GM19193 (cell line): ENCODE results near the gene ERCC4.

Experiments used
- POLR2A ChIP-seq: IDR thresholded peaks from 4 replicates; pipeline ENCODE4 v1.6.1; 2011; ENCODE audit not compliant: insufficient read depth, insufficient read length; ENCODE audit errors: extremely low read depth

The ERCC4 gene

DNA sequence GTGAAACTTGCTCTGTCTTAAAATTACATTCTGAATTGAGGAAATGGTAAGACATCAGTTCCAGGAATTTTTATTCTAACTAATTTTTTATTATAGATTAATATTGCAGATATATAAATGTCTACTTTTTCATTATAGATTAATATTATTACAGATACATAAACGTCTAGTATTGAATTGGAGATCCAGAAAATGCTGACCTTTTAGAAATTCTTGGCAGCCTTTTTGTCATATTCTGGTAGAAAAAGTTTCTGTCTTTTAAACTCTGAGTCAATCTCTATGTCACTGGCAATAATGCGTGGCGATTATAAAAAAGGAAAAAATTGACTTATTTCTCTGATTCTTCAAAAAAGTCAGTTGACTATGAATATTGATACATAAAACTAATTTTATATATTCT lies 8.7 kb downstream of the ERCC4 start:
- no peak for TF ChIP-seq POLR2A

DNA sequence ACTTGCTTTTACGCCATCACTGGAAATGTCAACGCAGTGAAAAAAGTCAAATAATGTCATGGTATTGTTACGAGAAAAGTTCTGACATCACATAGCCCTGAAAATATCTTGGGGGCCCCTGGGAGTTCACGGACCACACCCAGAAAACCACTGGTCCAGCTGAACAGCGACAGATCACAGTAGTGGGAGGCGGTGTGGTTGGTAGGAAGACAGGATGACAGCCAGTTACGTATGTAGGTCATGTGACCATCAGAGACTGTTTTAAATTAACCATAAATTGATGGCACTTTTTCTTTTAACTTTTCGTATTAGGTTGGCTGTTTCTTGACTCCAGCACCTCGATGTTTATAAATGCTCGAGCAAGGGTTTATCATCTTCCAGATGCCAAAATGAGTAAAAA lies 11.9 kb downstream of the ERCC4 start:
- TF ChIP-seq POLR2A = no peak

DNA sequence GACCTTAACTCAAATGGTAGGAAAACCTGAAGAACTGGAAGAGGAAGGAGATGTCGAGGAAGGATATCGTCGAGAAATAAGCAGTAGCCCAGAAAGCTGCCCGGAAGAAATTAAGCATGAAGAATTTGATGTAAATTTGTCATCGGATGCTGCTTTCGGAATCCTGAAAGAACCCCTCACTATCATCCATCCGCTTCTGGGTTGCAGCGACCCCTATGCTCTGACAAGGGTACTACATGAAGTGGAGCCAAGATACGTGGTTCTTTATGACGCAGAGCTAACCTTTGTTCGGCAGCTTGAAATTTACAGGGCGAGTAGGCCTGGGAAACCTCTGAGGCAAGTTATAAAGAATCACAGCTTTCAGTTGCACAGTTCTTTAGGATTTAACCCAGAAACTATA lies 15.5 kb downstream of the ERCC4 start:
- no peak for TF ChIP-seq POLR2A

DNA sequence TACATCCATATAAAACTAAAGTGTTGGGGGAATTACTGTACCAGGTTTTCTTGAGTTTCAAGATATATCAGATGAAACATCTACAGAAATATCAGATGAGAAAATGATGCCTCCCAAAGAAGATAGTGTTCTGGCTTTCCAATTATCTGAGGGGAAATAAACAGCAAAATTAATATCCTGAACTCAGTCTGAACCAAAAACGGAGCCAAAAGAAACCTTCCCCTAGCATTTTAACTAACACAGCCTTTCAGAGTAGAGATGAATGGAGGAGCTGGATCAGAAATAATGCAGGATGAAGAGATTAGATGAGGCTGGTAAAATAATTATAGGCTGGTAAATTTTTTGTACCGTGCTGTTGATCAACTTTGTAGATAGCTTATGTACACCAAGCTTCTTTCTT lies 16.2 kb downstream of the ERCC4 start:
- TF ChIP-seq POLR2A = no peak

DNA sequence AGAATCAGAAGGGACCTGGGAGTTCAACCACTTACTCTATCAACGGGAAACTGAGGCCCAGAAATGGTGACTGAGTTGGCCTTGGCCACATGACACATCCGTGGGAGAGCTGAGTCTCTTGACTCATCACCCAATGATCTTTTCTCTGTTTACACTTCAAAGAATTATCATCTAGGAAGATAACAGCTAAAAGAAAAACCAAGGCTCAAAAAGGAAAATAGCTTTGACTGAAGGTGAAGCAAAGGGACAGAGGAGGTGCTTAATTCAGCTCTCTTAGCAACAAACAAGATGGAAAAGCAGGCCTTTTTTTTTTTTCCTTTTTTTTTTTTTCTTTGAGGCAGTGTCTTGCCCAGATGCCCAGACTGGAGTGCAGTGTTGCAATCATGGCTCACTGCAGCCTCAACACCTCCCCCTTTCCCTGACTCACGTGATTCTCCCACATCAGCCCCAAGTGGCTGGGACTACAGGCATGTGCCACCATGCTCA lies 16.7 kb downstream of the ERCC4 start:
- TF ChIP-seq POLR2A = no peak

DNA sequence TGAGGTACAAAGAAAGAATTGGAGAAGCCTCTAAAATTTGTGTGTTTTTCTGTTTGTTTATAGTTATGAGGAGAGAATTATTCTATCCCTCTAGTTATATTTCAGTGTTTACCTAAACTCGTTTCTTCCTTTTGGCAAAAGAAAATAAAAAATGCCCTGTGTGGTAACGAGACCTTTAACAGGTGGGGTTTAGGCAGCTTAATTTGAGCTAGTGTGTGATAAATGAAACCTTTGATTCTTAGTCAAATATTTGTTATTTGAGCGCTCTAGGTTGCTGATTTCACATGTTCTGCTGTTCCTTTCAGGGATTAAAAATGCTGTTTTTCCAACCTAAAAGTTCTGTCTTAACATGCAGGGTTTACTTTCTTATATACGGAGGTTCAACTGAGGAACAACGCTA lies 17.5 kb downstream of the ERCC4 start:
- no peak for TF ChIP-seq POLR2A

DNA sequence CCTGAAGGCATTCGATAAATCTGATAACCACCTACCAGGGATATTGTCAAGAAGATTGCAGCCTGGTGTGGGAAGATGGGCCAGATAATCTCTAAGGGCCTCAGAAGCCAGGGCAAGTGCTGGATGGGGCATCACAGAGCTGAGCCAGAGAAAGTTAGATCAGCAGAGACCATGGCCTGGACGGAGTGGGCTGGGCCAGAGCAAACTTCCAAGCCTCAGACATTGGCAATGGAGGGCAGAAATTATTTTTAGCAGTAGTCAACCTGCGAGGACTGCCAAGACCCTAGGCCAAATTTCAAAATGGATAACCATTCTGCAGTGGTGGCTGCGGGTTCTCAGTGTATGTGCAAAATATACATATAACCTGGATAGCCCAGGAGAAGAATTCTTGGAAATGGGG lies 18.5 kb downstream of the ERCC4 start:
- no peak for TF ChIP-seq POLR2A

DNA sequence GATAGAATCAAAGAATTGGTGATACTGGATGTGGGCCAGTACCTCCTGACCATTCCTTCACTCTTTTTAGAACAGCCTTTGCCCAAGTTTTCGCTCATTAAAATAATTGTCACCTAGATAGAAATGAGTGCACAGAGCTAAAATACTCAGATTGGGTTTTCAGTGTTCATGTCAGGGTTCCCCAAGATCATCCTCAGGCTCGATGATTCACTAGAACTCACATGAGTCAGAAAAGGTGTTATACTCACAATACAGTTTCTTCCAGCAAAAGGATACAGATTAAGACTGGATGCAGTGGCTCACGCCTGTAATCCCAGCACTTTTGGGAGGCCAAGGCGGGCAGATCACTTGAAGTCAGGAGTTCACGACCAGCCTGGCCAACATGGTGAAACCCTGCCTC lies 19.9 kb downstream of the ERCC4 start:
- TF ChIP-seq POLR2A = no peak

DNA sequence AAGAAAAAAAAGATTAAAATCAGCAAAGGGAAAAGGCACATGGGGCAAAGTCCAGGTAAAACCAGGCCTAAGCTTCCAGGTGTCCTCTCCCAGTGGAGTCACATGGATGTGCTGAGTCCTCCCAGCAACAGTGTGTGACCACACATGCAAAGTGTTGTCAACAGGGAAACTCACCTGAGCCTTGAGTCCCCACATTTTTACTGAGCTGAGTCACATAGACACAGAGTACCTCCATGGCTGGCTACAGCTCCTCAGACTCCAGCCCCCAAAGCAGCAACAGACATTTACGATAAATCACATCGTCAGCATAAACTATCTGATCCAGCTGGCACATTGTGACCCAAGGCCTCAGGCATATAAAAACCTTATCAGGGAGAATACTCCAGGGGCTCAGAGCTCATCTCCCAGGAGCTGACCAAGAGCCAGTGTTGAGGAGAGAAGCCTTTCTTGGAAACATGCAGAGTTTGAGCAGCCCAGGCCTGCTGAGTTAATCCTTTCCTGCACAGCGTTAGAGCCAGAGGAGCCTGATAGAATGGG lies 20.5 kb downstream of the ERCC4 start:
- TF ChIP-seq POLR2A = no peak

DNA sequence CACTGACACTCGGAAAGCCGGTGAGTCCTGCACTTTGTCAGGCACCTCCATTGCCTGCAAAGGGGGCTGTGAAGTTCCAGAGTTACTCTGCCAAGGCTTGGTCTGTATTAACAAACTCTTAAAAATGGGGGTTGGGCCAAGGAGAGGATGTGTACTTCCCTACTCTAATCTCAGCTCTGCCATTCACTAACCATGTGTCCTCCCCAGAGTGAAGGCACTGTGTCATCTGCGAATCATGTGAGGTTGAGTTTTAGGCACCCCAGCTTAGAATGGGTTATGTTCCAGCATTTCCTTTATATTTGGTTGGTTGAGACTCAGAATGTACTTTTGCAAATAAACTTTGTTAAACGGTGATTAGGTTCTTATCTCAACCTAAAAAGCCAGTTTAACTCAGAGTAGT lies 24.9 kb downstream of the ERCC4 start:
- TF ChIP-seq POLR2A = no peak

DNA sequence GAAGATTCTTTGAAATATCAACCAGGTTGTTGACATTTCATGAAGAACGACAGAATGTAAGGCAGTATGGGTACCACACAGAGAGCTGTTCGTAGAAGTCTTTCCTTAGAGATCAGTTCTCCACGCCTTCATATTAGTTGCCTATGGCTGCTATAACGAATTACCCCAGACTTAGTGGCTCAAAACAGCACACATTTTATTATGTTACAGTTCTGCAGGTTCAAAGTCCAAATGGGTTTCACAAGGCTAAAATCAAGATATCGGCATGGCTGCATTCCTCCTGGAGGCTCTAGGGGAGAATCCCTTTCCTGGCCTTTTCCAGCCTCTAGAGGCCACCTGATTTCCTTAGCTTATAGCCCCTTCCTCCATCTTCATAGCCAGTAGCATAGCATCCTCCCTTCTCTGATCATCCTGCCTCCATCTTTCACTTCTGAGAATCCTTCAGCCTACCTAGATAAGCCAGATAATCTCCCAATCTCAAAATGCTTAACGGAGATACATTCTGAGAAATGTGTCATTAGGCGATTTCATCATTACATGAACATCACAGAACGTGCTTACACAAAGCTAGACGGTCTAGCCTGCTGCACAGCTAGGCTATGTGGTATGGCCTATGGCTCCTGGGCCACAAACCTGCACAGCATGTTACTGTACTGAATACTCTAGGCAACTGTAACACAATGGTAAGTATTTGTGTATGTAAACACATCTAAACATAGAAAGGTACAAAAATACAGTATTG lies 26.0 kb downstream of the ERCC4 start:
- no peak for TF ChIP-seq POLR2A

DNA sequence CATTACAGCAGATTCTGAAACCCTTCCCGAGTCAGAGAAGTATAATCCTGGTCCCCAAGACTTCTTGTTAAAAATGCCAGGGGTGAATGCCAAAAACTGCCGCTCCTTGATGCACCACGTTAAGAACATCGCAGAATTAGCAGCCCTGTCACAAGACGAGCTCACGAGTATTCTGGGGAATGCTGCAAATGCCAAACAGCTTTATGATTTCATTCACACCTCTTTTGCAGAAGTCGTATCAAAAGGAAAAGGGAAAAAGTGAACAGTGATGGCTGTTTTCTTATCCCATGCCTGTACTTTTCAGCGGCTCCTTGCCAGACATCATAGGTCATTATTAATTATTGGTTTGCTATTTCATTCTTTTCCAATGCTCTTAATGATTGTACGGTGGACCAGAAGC lies 28.1 kb downstream of the ERCC4 start:
- TF ChIP-seq POLR2A = no peak

DNA sequence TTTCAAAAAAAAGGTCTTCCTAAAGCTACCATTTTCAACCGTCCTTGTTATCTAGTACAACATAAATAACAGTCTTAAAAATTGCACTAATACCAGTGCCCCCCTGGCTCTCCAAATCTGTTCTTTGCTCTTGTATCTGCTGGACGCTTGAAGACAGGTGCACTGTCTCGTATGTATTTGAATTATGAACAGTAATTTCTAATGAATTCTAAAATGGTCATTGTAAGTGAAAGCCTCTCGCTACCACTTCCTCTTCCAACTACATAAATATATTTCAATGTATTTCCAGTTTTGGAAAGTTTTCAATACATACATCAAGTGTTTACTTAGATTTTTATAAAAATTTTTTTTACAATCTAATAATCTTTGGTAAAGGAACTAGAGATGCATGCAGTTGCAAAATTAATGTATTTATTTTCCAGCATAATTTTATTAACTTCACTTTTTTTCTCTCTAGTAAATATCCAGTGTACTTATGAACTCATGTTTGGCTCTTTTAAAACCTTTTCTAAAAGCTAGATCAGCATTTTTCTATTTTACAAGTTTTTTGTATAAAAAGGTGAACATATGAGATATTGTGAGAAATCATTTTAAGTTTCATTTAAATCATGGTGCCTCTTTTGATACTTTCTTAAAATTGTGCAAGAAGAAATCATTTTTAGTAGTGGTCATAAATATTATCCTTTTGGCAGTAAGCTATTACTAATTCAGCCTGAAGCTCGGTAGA lies 31.0 kb downstream of the ERCC4 start:
- TF ChIP-seq POLR2A = no peak

DNA sequence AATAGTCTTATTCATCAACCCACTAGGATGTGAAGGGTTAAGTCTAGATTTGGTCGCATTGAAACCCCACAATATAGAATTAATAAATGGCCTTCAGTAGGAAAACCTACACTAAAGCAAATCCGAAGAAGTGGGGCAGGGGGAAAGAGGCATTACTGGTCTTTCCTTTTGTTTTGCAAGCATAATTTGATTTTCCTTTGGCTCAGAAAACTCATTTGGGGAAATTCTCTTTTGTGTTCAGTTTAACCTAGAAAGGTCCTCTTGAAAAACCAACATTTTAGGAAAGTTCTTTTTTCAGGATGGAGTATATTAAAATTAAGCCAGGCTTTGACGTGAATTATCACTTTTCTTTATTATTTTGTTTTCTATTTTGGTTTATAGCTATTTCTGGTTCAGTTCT lies 31.7 kb downstream of the ERCC4 start:
- no peak for TF ChIP-seq POLR2A

DNA sequence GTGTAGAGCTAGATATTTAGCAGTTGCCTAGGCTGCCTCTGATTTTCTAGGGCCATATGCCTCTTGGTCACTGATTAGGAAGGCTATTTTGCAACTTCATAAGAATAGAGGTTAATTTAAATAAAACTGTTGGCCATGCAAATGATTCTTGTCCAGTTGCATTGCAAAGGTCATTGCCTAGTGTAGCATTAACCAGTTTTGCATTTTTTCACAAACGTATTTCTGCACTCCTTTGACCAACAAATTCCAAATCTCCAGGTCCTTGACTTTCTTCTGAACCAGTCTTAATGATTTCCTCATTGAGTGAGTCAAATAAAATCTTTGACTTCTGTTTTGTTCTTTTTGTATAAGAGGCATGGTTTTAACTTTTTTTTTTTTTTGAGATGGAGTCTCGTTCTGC lies 33.5 kb downstream of the ERCC4 start:
- TF ChIP-seq POLR2A = no peak

DNA sequence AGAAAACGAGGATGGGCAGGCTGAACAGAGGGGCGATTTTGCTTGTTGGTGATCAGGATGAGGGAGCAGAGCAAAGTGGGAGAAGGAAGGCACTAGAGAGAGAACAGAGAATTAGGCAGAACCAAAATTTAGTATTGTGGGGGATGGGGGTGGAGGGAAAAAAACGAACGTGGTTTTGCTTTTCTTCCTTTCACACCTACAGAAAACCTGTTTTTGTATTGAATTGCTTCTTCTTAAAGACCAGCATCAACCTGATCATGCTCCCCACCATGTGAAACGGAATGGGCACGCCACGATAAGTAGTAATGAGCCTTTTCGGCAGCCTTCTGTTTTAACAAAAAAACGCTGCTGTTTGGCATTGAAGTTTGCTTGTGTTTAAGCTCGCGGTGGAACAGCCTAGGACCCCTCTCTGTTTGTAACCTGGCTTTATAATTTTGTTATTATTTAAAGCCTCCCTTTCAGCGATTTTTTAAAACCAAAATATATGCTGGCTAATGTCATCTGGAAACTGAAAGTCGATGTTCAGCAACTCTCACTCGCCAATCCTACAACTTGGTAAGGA lies 36.8 kb downstream of the ERCC4 start:
- TF ChIP-seq POLR2A = no peak
